Measurements from ENCODE around the gene YPEL3. TPM values are rescaled to one million over a fixed set of nuclear protein-coding genes. Genes with fewer than 3 reads are reported as not detected.
"Not testable (repeated sequence)": the region's sequence is repeated elsewhere in the genome, so short reads cannot be mapped to it uniquely, and the experiment has no call there.

The YPEL3 gene
- total RNA-seq, 1 experiment from 2014 or later = 7.5 TPM

DNA sequence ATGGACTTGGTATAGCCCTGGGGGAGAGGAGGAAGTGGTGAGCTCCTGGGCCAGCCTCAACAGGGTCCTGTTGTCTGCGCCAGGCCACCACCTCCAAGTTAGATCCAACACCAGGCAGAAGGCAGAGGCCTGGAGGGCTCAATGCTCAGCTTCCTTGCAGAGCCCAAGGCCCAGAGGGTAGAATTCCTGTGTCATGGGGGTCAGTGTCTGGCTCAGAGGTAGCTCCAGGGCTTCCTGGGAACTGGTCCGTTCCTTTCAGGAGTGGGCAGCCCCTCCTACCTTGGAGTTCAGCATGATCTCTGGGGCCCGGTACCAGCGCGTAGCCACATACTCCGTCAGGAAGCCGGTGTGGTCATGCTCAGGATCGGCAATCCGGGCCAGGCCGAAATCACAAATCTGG is 21.8 kb upstream of the YPEL3 start:
- DNase-seq (ENCODE audit: low spot score) = no peak

DNA sequence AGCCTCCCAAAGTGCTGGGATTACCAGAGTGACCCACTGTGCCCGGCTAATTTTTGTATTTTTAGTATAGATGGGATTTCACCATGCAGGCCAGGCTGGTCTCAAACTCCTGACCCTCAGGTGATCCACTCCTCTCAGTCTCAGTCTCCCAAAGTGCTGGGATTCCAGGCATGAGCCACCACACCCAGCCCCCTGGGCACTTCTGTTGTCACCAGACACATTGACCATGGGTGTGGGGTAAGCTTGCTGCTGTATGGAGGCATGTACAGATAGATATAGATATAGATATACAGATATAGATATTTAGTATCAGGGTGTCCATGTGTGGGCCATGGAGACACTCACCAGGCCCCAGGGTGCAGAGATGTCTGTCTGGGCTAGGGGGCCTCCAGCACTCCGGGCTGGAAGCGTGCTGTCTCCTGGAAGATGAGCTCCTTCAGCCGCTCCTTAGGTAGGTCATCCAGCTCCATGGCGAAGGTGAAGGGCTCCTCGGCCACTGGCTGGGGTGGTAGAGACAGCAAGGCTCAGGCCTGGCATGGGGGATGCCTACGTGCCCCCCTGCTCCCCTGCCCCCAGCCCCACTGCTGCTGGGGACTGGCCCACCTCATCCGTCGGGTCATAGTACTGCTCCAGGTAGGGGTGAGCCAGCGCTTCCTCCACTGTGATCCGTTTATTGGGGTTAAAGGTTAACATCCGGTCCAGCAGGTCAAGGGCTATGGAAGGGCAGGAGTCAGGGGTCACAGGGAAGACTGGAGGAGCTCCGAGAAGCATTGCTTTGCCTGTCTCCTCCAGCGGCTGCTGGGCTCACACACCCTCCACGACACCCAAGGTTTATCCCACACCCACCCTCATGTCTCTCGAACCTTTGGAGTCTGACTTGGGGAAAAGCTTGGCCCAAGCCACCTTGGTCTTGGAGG is 20.5 kb upstream of the YPEL3 start:
- no peak for DNase-seq (ENCODE audit: low spot score)

DNA sequence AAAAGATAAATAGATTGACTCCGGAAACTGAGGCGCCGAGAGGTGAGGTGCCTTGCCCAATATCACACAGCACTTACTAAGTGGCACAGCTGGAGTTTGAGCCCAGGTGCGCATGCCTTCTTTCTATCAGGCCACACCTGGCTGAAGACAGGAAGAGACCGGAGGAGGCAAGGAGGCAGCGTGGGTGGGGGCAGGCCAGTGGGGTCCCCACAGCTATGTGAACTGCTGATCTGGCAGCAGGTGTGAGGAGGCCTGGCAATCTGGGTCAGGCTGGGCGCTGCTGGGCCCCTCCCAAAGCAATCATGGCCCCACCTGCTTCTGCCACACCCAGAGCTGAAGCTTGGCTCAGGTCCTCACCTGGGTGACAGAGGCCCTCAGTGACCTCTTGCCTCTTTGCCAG is 19.2 kb upstream of the YPEL3 start:
- DNase-seq (ENCODE audit: low spot score) = no peak

DNA sequence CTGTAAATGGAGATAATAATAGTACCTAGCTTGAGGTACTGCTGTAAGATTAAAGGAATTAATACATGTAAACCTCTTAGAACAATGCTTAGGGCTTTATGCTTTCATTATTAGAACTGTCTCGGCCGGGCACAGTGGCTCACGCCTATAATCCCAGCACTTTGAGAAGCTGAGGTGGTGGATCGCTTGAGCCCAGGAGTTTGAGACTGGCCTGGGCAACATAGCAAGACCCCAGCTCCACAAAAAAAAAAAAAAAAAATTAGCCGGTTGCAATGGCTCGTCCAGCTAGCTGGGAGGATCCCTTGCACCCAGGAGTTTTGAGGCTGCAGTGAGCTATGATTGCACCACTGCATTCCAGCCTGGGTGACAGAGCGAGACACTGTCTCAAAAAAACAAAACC is 18.8 kb upstream of the YPEL3 start:
- not testable (repeated sequence) for DNase-seq (ENCODE audit: low spot score)

DNA sequence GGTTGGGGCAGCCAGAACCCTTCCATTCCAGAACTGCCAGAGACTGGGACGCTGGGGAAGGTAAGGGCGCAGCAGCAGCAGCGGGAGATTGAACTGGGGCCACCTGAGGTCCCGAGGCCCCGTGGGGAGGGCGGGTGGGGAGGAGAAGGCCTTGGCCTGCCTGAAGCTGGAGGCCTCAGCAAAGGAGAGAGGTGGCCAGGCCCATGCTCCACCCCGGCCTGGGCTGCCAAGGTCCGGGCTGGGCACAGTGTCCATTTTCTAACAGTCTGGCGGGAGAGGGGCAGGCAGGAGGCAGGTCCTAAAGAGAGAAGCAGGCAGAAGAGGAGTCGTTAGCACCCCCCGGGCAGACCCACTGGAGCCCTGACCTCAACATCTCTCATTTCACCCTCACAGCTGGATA is 18.4 kb upstream of the YPEL3 start:
- no peak for DNase-seq (ENCODE audit: low spot score)

DNA sequence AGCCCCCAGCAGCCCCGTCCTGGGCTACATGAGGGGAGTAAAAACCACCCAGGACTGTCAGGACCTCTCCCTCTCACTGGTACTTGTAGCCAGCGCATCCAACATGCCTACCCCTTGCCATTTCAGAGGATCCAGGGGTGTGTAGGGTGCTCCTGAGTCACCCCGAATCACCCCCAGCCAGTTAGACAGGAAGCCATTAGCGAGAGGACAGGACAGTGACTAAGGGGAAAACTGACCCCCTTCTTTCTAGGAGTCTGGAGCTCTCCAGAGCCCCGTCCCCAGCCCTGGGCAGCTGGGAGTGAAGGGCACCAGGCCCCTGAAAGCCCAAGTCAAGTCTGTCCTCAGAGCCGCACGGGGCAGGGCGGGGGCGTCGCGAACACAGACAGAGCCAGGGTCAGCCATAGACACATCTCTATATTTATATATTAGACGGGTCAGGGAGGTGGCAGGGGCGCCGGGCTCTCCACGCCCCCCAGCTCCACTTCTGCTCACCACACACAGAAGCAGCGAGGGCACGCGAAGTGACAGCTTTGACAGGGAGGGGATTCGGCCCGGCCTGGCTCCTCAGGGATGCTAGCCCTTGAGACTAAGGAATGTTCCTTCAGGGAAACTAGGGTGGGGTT is 17.8 kb upstream of the YPEL3 start:
- peak; percentile 60 for DNase-seq (ENCODE audit: low spot score)

DNA sequence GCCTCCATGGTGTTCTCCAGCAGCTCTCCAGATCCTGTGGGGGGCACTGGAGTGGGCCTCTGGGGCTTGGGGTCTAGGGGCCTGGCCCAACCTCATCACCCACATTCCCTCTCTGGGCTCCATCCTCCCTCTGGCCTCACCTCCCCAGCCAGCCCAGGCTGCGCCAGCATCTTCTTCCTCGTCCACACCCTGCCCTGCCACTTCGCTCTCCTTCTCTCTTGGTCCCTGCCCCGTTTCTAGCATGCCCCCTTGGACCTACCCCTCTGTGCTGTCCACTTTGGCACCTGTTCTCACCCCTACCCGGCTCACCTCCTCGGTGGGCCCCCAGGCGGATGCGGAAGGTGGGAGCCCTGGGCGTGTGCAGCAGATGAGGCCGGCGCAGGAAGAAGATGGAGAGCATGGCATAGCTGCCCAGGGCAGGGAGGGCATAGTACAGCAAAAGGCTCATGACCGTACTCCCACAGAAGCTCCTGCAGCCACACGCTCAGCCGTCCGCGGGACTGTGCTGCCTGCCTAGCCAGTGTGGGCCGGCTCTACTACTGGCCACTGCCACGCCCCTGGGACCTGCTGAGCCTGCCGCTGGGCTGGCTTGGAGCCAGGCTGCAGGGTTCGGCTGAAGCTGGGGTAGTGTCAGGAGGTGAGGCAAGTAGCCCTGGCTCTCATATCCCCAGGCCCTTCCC is 17.2 kb upstream of the YPEL3 start, which contains the start of gene GDPD3:
Gene GDPD3, minus strand, starts transcription at position 507 of the 680 bp plus-strand sequence. Its CDS starts 59 bp downstream, at position 448.
- peak; percentile 33 for DNase-seq (ENCODE audit: low spot score)

DNA sequence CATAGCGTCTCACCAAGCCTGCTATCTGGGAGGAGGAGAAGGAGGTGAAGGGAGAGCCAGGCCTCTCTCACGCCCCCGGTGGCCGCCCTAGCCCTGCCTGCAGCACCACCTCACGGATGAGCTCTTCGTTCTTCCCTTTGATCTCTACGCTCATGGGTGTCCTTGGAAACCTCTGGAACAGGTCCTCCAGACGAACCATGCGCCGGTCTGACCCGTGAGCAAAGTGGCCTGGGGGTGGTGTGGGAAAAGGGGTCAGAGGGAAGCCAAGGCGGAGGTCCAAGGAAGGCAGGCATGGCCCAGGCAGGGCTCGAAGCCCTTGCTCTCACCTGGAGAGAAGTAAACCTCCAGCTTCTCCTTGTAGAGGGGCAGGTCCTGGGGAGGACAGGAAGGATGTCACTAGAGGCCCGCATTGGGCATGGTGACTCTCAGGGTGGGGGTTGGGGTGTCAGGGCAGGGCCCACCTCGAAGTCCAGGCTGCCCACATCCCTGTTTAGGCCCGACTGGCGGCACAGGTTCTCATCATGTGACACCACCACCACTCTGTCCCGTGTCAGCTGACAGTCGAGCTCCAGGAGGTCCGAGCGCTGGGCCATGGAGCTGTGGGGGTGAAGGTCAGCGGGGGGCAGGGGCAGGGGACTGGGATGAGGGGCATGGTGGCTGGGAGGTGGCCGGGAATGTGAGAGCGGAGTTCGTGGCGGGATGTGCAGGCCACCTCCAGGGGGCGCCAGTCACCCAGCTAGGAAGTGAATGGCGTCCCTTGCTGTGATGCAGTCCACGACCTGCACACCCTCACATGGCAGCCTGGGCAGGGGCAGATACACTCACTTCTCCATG is 16.4 kb upstream of the YPEL3 start:
- peak; percentile 53 for DNase-seq (ENCODE audit: low spot score)

DNA sequence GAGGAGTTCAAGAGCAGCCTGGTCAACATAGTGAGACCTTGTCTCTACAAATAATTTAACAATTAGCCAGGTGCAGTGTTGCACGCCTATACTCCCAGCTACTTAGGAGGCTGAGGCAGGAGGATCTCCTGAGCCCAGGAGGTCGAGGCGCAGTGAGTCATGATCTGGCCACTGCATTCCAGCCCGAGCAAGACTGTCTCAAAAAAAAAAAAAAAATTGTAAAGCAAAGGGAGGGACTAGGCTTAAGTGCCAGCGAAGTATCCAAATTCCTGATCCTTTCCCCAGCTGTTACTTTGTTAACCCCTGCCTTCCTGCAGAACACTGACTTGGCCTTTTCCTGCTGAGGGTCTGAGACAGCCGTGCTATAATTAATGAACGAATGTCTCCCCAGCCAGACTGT is 14.6 kb upstream of the YPEL3 start:
- peak; percentile 45 for DNase-seq (ENCODE audit: low spot score)

DNA sequence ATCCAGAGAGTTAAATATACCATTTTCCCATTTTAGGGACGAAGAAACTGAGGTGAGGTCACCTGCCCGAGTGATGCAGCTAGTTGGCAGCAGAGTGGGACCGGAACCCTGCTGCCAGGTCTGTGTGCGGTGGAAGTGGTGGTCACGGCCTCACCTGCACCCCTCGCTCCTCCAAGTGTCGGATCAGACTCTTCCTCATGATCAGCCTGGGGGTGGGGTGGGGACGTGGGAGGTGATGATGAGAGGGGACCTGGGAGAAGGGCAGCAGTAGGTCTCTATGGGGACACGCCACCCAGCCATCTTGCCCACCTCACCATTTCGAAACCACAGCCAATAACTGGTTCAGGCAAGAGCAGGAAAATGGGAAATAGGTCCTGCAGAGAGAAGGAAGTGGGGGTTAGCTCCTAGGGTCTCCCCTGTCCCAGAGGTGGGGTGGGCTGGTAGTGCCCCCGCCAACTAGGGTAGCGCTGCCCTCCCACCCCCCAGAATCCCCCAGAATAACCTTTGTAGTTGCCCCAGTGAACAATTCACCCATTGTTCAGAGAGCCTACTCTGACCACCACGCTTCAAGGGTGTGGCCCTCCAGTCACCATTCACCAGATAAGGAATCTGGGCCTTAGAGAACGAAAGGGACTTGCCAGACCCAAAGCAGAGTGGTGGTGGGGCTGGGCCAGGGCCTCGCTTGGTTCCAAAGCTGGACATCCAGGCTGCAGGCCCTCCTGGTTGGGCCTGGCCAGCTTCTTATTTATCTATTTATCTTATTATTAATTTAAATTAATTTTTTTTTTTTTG is 12.2 kb upstream of the YPEL3 start:
- no peak for DNase-seq (ENCODE audit: low spot score)

DNA sequence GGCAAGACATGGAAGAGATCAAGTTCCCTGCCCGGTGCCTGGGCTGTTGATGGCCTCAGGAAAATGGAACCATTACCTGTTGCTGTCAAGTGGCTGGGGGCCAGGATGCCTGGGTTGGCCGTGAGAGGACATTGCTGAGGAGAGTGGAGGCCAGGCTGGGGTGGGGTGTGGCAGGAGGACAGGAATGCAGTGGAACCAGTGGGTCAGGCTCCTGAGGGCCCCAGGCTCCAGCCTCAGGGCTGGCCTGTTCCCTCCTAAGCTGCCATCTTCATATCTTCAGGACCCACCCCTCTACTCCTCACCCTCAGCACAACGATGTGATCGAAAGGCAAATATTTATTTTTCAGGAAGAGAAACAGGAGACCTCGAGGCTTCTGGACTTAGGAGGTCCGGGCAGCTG is 8.5 kb upstream of the YPEL3 start:
- no peak for DNase-seq (ENCODE audit: low spot score)

DNA sequence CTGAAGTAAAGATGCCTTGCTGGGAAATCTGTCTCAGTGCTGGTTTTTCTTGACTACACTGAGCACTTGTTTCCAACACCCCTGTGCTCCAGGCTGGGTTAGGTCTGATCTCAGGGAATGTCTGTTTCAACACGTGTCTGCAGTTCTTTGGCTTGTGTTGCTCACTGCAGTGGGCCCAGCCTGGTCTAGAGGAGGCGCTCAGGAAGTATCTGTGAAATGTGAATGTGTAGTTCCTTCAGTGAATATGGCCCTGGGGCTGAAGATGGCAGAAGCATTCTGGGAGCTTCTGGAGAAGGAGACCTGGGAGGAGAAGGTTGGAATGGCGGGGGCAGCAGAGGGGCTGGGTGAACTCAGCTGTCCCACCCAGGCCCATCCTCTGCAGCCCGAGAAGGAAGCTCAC is 8.1 kb upstream of the YPEL3 start:
- no peak for DNase-seq (ENCODE audit: low spot score)

DNA sequence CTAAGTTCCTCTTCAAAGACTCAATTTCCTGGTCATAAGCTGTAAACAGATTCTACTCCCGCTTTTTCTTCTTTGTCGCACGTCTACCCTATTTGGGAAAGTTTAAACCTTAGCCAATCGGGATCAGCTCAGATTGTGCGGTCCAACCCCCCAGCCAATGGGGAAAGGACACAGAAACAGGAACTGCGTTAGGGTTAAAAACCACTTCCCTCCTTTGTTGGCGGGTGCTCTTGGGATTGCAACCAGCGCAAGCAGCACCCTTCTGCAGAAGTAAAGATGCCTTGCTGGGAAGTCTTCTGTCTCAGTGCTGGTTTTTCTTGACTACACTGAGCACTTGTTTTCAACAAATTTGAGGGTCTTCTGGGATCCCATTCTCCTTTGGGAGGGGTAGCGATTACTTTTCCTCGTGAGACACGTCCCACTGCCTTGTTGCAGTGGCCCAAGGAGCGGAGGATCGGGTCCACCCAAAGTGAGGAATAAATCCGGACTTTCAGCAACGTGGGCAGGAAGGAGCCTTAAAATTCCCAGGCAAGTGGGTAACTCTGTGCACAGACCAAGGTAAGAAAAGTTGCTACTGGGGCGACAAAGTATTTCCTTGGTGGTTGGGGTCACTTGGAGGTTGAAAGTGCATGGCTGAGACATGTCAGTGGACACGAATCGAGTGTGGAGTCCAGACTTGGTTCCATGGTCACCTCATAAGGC is 1.0 kb upstream of the YPEL3 start:
- DNase-seq (ENCODE audit: low spot score) = no peak

DNA sequence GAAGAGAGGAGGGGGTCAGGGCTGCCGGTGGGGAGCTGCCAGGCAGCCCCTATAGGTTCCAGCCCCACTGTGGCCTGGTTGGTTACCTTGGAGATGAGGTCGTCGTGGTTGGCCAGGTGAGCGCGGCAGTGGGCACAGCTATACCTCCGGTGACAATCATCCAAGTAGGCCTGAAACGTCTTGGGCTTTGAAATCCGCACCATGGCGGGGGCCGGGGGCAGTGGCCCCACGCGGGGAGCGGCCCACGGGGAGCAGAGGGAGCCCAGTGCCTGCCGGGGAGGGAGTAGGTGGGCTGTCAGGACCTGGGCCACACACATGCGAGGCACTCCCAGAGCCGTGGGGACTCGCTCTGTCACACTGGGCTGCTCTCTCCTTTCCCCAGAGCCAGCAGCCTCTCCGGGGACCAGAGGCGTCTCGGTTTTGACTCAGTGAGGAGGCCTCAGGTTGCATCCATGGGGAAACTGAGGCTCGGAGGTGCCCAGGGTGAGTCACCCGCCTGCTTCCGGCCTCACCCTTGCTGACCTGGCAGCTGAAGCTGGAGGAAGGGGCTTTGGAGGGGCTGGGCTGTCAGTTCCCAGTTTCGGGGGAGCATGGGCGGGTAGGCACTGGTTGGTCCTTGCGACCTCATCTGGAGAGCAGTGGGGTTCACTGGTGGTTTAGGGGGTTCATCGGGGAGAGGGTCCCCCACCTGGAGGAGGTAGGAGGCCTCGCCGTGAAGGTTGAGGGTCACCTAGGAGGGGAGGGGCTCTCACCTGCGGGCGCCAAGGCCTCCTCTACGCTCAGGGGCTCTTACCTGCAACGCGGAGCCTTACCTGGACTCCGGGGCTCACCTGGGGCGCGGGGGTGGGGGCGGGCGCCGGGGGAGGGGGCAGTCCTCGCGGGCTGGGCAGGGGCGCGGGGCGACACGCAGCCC is 591 bp downstream of the YPEL3 start:
- DNase-seq (ENCODE audit: low spot score) = no peak

DNA sequence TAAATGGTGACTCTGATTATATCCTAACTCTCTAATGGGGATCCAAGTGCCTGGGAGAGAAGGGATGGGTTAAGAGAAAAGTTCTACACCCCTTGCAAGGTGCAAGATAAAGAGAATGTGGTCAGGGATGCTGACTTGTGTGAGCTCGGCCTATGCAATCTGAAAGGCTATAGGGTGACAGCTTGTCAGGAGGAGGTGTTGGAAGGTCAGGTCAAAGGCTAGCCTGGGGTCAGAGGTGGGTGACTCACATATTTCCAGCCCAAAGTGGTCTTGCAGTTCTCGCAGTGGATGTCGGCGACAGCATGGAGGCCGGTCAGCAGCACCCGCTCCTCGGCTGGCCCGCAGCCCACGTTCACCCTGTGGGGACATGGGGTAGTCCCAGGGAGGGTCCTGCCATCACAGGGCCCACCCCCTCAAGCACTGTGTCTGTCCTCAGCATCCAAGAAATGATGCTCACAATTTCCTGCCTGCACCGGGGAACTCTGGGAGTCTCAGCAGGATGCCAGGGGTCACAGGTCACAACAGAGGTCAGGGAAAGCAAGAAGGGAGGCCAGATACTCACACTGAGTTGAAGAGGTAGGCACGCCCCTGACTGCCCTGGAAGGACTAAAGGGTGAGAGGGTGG is 1.4 kb downstream of the YPEL3 start:
- no peak for DNase-seq (ENCODE audit: low spot score)

DNA sequence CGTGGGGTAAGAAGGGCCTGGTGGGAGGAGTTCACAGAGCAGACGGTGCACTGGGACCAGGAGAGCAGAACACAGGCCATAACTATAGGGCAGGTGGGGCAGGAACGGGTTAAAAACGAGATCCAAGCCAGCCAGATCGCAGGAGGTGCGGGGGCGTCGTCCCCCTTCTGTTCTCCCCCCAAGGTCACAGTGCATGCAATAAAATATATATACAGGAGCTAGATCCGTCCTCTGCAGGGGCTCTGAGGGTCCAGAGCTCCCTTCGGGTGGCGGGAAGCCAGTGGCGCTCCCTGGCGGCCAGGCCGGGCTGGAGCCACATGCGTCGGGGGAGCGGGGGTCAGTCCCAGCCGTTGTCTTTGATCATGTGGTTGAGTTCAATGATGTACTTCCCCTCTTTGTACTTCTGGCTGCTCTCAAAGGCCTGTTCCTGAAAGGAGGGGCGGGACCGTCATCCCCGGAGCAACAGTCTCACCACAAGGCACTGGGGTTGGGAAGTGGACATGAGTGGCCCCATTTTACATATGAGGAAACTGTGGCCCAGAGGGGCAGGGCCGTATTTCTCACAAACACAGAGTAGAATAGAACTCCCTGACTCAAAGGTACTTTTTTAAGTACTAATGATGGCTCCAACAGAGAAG is 3.5 kb downstream of the YPEL3 start:
- DNase-seq (ENCODE audit: low spot score) = no peak

DNA sequence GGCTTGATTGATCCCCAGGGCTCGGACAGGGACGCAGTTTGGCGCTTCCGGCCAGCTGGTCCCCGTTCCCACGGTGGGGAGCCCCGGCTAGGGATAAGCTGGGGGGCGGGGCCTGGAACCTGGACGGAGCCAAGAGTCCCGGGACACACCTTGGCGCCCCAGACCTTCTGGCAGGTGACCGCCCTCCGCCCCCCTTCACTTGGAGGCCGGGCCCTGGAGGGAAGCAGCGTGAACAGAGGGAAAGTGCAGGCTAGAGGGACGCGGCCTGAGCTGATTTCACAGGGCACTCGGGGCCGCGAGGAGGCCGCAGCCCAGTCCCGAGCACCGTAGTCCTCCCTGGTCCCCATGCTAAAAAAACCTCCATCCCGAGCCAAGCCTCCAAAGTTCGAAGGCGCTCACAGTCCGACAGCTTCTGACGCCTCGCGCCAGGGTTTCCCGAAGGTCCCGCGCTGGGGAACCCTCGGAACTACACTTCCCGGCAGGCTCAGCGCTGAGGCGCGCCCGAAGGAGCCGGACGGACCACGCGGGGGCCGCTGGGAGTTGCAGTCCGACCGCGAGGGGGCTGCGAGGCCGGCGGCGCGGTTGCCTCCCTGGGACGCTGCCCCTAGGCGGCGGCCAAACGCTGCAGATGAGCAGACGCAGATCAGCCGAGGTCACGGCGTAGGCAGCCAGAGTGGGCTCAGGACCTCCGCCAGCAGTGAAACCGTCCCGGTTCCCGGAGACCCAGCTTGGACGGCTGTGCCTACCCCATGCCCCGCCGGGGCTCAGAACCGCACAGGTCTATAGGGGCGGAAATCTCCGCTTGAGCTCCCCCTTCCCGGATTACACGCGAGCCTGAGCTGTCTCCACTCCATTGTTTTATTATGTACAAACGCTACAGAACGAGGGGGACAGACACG is 4.3 kb downstream of the YPEL3 start, which contains the start of gene TBX6:
Gene TBX6, minus strand, starts transcription at position 451 of the 899 bp plus-strand sequence. CDS start 731 bp downstream, outside the sequence.
- peak; percentile 65 for DNase-seq (ENCODE audit: low spot score)
